ENCODE measurements around the gene ITIH5. TPM values are rescaled to one million over a fixed set of nuclear protein-coding genes. Genes with fewer than 3 reads are reported as not detected.

Gene ITIH5
- total RNA-seq, 4 donors from 2014 or later = 24.9 to 68.1 (median 39.0) TPM

DNA sequence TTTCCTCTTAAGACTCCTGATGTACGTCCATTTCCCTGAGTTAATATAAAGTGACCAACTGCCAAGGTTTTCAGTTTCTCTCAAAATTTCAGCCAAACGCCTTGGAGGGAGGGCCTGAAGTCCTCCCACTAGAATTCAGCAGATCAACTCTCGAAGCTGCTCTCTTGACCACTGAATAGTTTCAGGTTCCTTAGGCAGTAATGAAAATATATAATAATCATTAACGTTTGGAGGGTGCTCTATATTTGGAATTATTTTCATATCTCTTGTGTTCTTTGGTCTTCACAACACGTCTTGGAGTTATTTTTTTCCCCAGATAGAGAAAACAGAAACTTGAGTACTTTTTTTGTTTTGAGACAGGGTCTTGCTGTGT lies 132.3 kb downstream of the ITIH5 start:
- intact Hi-C loops (cut with DNase I) = no loop called here
- H3K4me1 ChIP-seq = peaks cover 0 to 6% (median 3%) of the 10 kb centered on the region in 4 donors
- no peak overlapping the region for H3K4me3 ChIP-seq
- H3K27ac ChIP-seq (replicated peaks in 1 of 4) = no peak overlapping the region
- 79% methylated on average over 5 of the region's 5 CpGs for WGBS
- H3K9me3 ChIP-seq = peaks cover 0 to 5% (median 0%) of the 10 kb centered on the region in 4 donors
- H3K36me3 ChIP-seq = no peaks in the 10 kb centered on the region
- no peak for DNase-seq (ENCODE audit: extremely low spot score)
- H3K27me3 ChIP-seq = no peaks in the 10 kb centered on the region
- no peak for TF ChIP-seq CTCF (IDR thresholded peaks at IDR 0.05)
- TF ChIP-seq POLR2A (IDR thresholded peaks at IDR 0.05; ENCODE audit: low read depth) = no peak
- TF ChIP-seq EP300 (IDR thresholded peaks at IDR 0.05) = no peak
- no peak for TF ChIP-seq POLR2AphosphoS5 (IDR thresholded peaks at IDR 0.05)

GRCh38 chr10:7533657-7534479 lies 132.9 kb downstream of the ITIH5 start:
- TF ChIP-seq EP300 (IDR thresholded peaks at IDR 0.05) (no peak), CTCF (IDR thresholded peaks at IDR 0.05) (no peak), POLR2AphosphoS5 (IDR thresholded peaks at IDR 0.05) (no peak), POLR2A (IDR thresholded peaks at IDR 0.05; ENCODE audit: low read depth) (no peak)
- H3K4me3 ChIP-seq = no peak overlapping the region
- H3K27ac ChIP-seq (replicated peaks in 1 of 4) = no peak overlapping the region
- H3K4me1 ChIP-seq = peaks cover 0 to 7% (median 3%) of the 10 kb centered on the region in 4 donors
- WGBS = 94% methylated on average over 7 of the region's 7 CpGs
- intact Hi-C loops (cut with DNase I) = no loop called here
- DNase-seq (ENCODE audit: extremely low spot score) = no peak
- H3K27me3 ChIP-seq = no peaks in the 10 kb centered on the region
- H3K36me3 ChIP-seq = no peaks in the 10 kb centered on the region
- H3K9me3 ChIP-seq = peaks cover 0 to 5% (median 0%) of the 10 kb centered on the region in 4 donors

DNA sequence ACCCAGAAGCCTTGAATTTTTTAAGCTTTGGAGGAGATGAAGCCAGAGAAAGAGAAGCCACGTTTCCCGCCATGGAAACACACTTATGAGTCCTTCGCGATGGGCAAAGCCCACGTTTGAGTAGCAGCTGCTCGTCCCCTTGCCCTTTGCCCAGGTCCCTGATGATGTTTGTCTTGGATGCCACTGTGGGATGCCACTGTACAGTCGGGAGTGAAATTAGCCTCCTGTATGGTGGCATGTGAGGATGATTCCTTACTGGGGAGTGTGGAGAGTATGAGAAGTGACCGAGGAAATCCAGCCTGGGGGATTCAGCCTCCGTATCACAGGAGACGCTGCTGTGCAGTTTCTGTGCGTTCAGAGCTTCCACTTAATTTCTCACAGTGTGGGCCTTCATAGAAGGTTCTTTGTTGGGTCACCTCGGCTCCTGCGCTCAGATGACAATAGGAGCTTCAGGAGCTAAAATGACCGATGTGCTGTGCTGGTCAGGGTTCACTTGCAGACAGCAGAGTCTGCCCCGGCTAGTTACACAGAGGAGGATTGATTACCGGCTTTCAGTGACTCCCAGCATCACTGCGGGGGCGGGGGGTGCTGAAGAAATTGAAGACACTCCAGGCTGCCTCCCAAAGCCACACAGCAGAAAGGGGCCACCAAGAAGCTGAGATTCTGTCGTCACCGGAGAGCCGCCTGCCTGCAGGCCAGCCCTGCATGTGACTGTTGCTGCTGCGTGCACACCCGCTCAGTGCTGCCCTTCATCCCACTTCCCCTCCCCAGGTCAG lies 133.9 kb downstream of the ITIH5 start:
- peaks cover 0 to 7% (median 3%) of the 10 kb centered on the region in 4 donors for H3K4me1 ChIP-seq
- no peaks in the 10 kb centered on the region for H3K27me3 ChIP-seq
- H3K36me3 ChIP-seq = no peaks in the 10 kb centered on the region
- H3K4me3 ChIP-seq = no peak overlapping the region
- DNase-seq (ENCODE audit: extremely low spot score) = no peak
- no peak for TF ChIP-seq CTCF (IDR thresholded peaks at IDR 0.05)
- TF ChIP-seq POLR2AphosphoS5 (IDR thresholded peaks at IDR 0.05) = no peak
- TF ChIP-seq EP300 (IDR thresholded peaks at IDR 0.05) = no peak
- TF ChIP-seq POLR2A (IDR thresholded peaks at IDR 0.05; ENCODE audit: low read depth) = no peak
- H3K9me3 ChIP-seq = no peaks in the 10 kb centered on the region
- 80% methylated on average over 18 of the region's 23 CpGs for WGBS
- no peak overlapping the region for H3K27ac ChIP-seq (replicated peaks in 1 of 4)
- intact Hi-C loops (cut with DNase I) = no loop called here

DNA sequence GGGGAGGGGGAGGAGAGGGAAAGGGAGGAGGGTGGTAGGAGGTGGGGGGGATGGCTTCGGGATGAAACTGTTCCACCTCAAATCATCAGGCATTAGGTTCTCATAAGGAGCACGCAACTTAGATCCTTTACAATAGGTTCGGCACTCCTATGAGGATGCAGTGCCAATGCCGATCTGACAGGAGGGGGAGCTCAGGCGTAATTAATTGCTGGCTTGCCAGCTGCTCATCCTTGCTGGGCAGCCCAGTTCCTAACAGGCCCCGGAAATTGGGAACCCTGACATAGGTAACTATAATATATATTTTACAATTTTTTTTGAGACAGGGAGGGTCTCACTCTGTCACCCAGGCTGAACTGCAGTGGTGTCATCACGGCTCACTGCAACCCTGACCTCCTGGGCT lies 137.1 kb downstream of the ITIH5 start:
- no peak for DNase-seq (ENCODE audit: extremely low spot score)
- WGBS = 46% methylated on average over 7 of the region's 7 CpGs

More for the DNA sequence above, 137.1 kb downstream of the ITIH5 start:
- Histone ChIP-seq H3K9me3 (no peaks in the 10 kb centered on the region), H3K27me3 (peaks cover 0 to 6% (median 0%) of the 10 kb centered on the region in 4 donors), H3K4me3 (no peak overlapping the region), H3K36me3 (no peaks in the 10 kb centered on the region), H3K4me1 (peaks cover 0 to 7% (median 3%) of the 10 kb centered on the region in 4 donors), H3K27ac (replicated peaks in 1 of 4) (no peak overlapping the region)
- intact Hi-C loops (cut with DNase I) = no loop called here
- no peak for TF ChIP-seq EP300 (IDR thresholded peaks at IDR 0.05)
- TF ChIP-seq CTCF (IDR thresholded peaks at IDR 0.05) = peak; percentile 56 to 72 (median 66)
- TF ChIP-seq POLR2A (IDR thresholded peaks at IDR 0.05; ENCODE audit: low read depth) = no peak
